Measurements from ENCODE around the gene G6PC1. TPM values are rescaled to one million over a fixed set of nuclear protein-coding genes. Genes with fewer than 3 reads are reported as not detected.
"Not testable (repeated sequence)": the region's sequence is repeated elsewhere in the genome, so short reads cannot be mapped to it uniquely, and the experiment has no call there.

The G6PC1 gene
- total RNA-seq, 2 donors from 2014 or later: not detected

- DNase-seq (ENCODE audit: low spot score) (no peak), ATAC-seq (ENCODE audit: insufficient number of reproducible peaks, low FRiP score, low read depth) (no peak)
- Histone ChIP-seq H3K9me3 (no peaks in the 10 kb centered on the region), H3K27me3 (replicated peaks; ENCODE audit: insufficient read depth) (no peaks in the 10 kb centered on the region), H3K4me3 (no peak overlapping the region), H3K4me1 (ENCODE audit: control insufficient read depth in 1 of 2, low read depth in 2 of 2) (no peaks in the 10 kb centered on the region), H3K36me3 (no peaks in the 10 kb centered on the region), H3K27ac (no peak overlapping the region)
- no peak for TF ChIP-seq CTCF (IDR thresholded peaks at IDR 0.05)
These were observed 8.5 kb downstream of the G6PC1 start for GRCh38 chr17:42908872-42909700.

GRCh38 chr17:42913522-42913921 lies 12.9 kb downstream of the G6PC1 start:
- Histone ChIP-seq H3K9me3 (no peaks in the 10 kb centered on the region), H3K36me3 (no peaks in the 10 kb centered on the region), H3K4me3 (no peak overlapping the region), H3K27me3 (replicated peaks; ENCODE audit: insufficient read depth) (no peaks in the 10 kb centered on the region), H3K4me1 (ENCODE audit: control insufficient read depth in 1 of 2, low read depth in 2 of 2) (no peaks in the 10 kb centered on the region), H3K27ac (no peak overlapping the region)
- no peak for TF ChIP-seq CTCF (IDR thresholded peaks at IDR 0.05)
- ATAC-seq (ENCODE audit: insufficient number of reproducible peaks, low FRiP score, low read depth): no peak
- DNase-seq (ENCODE audit: low spot score): no peak

- no peak for TF ChIP-seq CTCF (IDR thresholded peaks at IDR 0.05)
- DNase-seq (ENCODE audit: low spot score): no peak
- H3K4me1 ChIP-seq (ENCODE audit: control insufficient read depth in 1 of 2, low read depth in 2 of 2): no peaks in the 10 kb centered on the region
- no peak overlapping the region for H3K27ac ChIP-seq
- no peaks in the 10 kb centered on the region for H3K9me3 ChIP-seq
- no peak overlapping the region for H3K4me3 ChIP-seq
- no peaks in the 10 kb centered on the region for H3K36me3 ChIP-seq
- ATAC-seq (ENCODE audit: insufficient number of reproducible peaks, low FRiP score, low read depth): no peak
- no peaks in the 10 kb centered on the region for H3K27me3 ChIP-seq (replicated peaks; ENCODE audit: insufficient read depth)
These were observed 13.5 kb downstream of the G6PC1 start for GRCh38 chr17:42913981-42914617.

- not testable (repeated sequence) for H3K27me3 ChIP-seq (replicated peaks; ENCODE audit: insufficient read depth); H3K27ac ChIP-seq; DNase-seq (ENCODE audit: low spot score); ATAC-seq (ENCODE audit: insufficient number of reproducible peaks, low FRiP score, low read depth); H3K9me3 ChIP-seq; H3K4me3 ChIP-seq; H3K36me3 ChIP-seq; H3K4me1 ChIP-seq (ENCODE audit: control insufficient read depth in 1 of 2, low read depth in 2 of 2)
These were observed 14.7 kb downstream of the G6PC1 start for GRCh38 chr17:42915288-42915687.

GRCh38 chr17:42916388-42917235 lies 16.0 kb downstream of the G6PC1 start:
- H3K9me3 ChIP-seq; H3K4me1 ChIP-seq (ENCODE audit: control insufficient read depth in 1 of 2, low read depth in 2 of 2); H3K36me3 ChIP-seq; ATAC-seq (ENCODE audit: insufficient number of reproducible peaks, low FRiP score, low read depth); DNase-seq (ENCODE audit: low spot score); H3K4me3 ChIP-seq; H3K27me3 ChIP-seq (replicated peaks; ENCODE audit: insufficient read depth); H3K27ac ChIP-seq: not testable (repeated sequence)

GRCh38 chr17:42917236-42917603 lies 16.6 kb downstream of the G6PC1 start:
- no peak overlapping the region for H3K4me3 ChIP-seq
- TF ChIP-seq CTCF (IDR thresholded peaks at IDR 0.05): no peak
- ATAC-seq (ENCODE audit: insufficient number of reproducible peaks, low FRiP score, low read depth): no peak
- no peaks in the 10 kb centered on the region for H3K27me3 ChIP-seq (replicated peaks; ENCODE audit: insufficient read depth)
- H3K36me3 ChIP-seq: no peaks in the 10 kb centered on the region
- H3K9me3 ChIP-seq: no peaks in the 10 kb centered on the region
- DNase-seq (ENCODE audit: low spot score): no peak
- peaks cover 0 to 4% of the 10 kb centered on the region in 2 donors for H3K4me1 ChIP-seq (ENCODE audit: control insufficient read depth in 1 of 2, low read depth in 2 of 2)
- no peak overlapping the region for H3K27ac ChIP-seq
